ENCODE data around the gene BRD3OS. TPM values are rescaled to one million over a fixed set of nuclear protein-coding genes. Genes with fewer than 3 reads are reported as not detected.

Gene BRD3OS
- total RNA-seq, 3 donors from 2014 or later = 3.6 to 17.6 (median 4.9) TPM

GRCh38 chr9:134066913-134067851 is 41.9 kb downstream of the BRD3OS start:
- ATAC-seq (no peak), DNase-seq (peak in 2 of 3 donors; percentile 60 to 61)
- Histone ChIP-seq H3K9me3 (no peaks in the 10 kb centered on the region), H3K4me3 (peak overlapping the region; percentile 54), H3K4me1 (ENCODE audit: low read depth) (peaks cover 12% of the 10 kb centered on the region), H3K36me3 (ENCODE audit: low read depth) (no peaks in the 10 kb centered on the region)
- TF ChIP-seq CTCF (IDR thresholded peaks at IDR 0.05) = no peak
- intact Hi-C loops (cut with DNase I, micrococcal nuclease) = no loop called here

- DNase-seq (peak; percentile 83 to 90 (median 89)), ATAC-seq (peak; percentile 84)
- Histone ChIP-seq H3K36me3 (ENCODE audit: low read depth) (no peaks in the 10 kb centered on the region), H3K4me1 (ENCODE audit: low read depth) (peaks cover 12% of the 10 kb centered on the region), H3K4me3 (peak within 1 kb of the TSS; percentile 78), H3K9me3 (no peaks in the 10 kb centered on the region)
- TF ChIP-seq CTCF (IDR thresholded peaks at IDR 0.05) = no peak
- intact Hi-C loops (cut with DNase I, micrococcal nuclease) = no loop called here
These were observed 42.8 kb downstream of the BRD3OS start, which contains the start of gene BRD3 for GRCh38 chr9:134067904-134068743. Gene BRD3, minus strand, starts transcription at chr9:134068026. Its CDS starts 14,549 bp downstream, at chr9:134053477.

- TF ChIP-seq CTCF (IDR thresholded peaks at IDR 0.05) = no peak
- Histone ChIP-seq H3K4me3 (peak overlapping the region; percentile 78), H3K36me3 (ENCODE audit: low read depth) (no peaks in the 10 kb centered on the region), H3K9me3 (no peaks in the 10 kb centered on the region), H3K4me1 (ENCODE audit: low read depth) (peaks cover 12% of the 10 kb centered on the region)
- intact Hi-C loops (cut with DNase I, micrococcal nuclease) = no loop called here
- DNase-seq (peak in 2 of 3 donors; percentile 40 to 58), ATAC-seq (no peak)
These were observed 43.6 kb downstream of the BRD3OS start for GRCh38 chr9:134068744-134069479.

GRCh38 chr9:134069480-134070399 is 44.5 kb downstream of the BRD3OS start:
- ATAC-seq = no peak
- intact Hi-C loops (cut with DNase I, micrococcal nuclease) = no loop called here
- Histone ChIP-seq H3K4me1 (ENCODE audit: low read depth) (peaks cover 12% of the 10 kb centered on the region), H3K4me3 (no peak overlapping the region), H3K36me3 (ENCODE audit: low read depth) (no peaks in the 10 kb centered on the region), H3K9me3 (no peaks in the 10 kb centered on the region)
- peak in 1 of 3 donors; percentile 31 for DNase-seq
- TF ChIP-seq CTCF (IDR thresholded peaks at IDR 0.05) = no peak

Measured in mucosa of descending colon (tissue), 3 donors.